Skeletal muscle tissue (tissue), 4 donors: ENCODE measurements around the gene PRORP. TPM values are rescaled to one million over a fixed set of nuclear protein-coding genes. Genes with fewer than 3 reads are reported as not detected.
A peak's percentile ranks its signal among the peaks of the same experiment; 100 is the strongest.

Experiments
- H3K27ac ChIP-seq: one replicate; pipeline ENCODE4 v1.7.0; 2013; ENCODE audit warnings: mild to moderate bottlenecking, low read depth, low read length, inconsistent platforms
- H3K27me3 ChIP-seq, 3 donors: one replicate each; pipeline ENCODE4 v1.7.0; 2013; ENCODE audit warnings: low read length in 3 of 3; ENCODE audit not compliant: control insufficient read depth in 3 of 3, insufficient read depth in 3 of 3
- H3K36me3 ChIP-seq, 3 donors: one replicate each; pipeline ENCODE4 v1.7.0; 2013; ENCODE audit warnings: low read length in 3 of 3; ENCODE audit not compliant: control insufficient read depth in 3 of 3, insufficient read depth in 3 of 3
- H3K4me1 ChIP-seq, 3 donors: one replicate each; pipeline ENCODE4 v1.7.0; 2013; ENCODE audit warnings: low read length in 3 of 3, mild to moderate bottlenecking in 3 of 3; ENCODE audit not compliant: control insufficient read depth in 3 of 3, insufficient read depth in 3 of 3
- H3K4me3 ChIP-seq, 3 donors: one replicate each; pipeline ENCODE4 v1.7.0; 2013; ENCODE audit warnings: low read length in 3 of 3
- H3K9ac ChIP-seq, 3 donors: one replicate each; pipeline ENCODE4 v1.7.0; 2013; ENCODE audit warnings: low read length in 3 of 3, mild to moderate bottlenecking in 3 of 3, moderate library complexity in 2 of 3, low read depth in 1 of 3
- H3K9me3 ChIP-seq, 3 donors: one replicate each; pipeline ENCODE4 v1.7.0; 2013; ENCODE audit warnings: low read length in 3 of 3; ENCODE audit not compliant: control insufficient read depth in 3 of 3
- total RNA-seq: library from RNA; depleted of rRNA; stranded (reverse); fragments of >200 nt; gene quantifications from one replicate; pipeline ENCODE4 v1.2.3, GENCODE V29; 2014
- donor health status: Osteomylitis.

PRORP gene
- total RNA-seq, 1 donor from 2014 or later: 17.2 TPM

- H3K4me1 ChIP-seq: no peaks in the 10 kb centered on the region
- no peak overlapping the region for H3K4me3 ChIP-seq
- H3K9me3 ChIP-seq: no peaks in the 10 kb centered on the region
- H3K9ac ChIP-seq: no peak overlapping the region
- H3K36me3 ChIP-seq: peaks cover 16 to 48% (median 42%) of the 10 kb centered on the region in 3 donors
- H3K27ac ChIP-seq: no peak overlapping the region
- no peaks in the 10 kb centered on the region for H3K27me3 ChIP-seq
Measured at GRCh38 chr14:35113308-35113950, 8.9 kb upstream of the PRORP start.

- H3K36me3 ChIP-seq: peaks cover 16 to 48% (median 42%) of the 10 kb centered on the region in 3 donors
- H3K4me3 ChIP-seq: no peak overlapping the region
- no peak overlapping the region for H3K27ac ChIP-seq
- H3K27me3 ChIP-seq: no peaks in the 10 kb centered on the region
- H3K4me1 ChIP-seq: no peaks in the 10 kb centered on the region
- no peaks in the 10 kb centered on the region for H3K9me3 ChIP-seq
- H3K9ac ChIP-seq: no peak overlapping the region
Measured at GRCh38 chr14:35114036-35114435, 8.3 kb upstream of the PRORP start.

DNA sequence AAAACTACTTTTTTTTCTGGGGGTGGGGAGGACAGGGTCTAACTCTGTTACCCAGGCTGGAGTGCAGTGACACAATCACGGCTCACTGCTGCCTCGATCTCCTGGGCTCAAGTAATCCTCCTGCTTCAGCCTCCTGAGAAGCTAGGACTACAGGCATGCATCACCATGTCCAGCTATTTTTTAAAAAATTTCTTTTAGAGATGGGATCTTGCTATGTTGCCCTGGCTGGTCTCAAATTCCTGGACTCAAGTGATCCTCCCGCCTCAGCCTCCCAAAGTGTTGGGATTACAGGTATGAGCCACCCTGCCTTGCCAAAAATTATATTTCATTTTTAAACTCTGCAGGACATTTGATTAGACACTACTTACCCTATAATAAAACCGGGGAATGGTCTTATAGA lies 6.1 kb upstream of the PRORP start:
- no peak overlapping the region for H3K27ac ChIP-seq
- H3K9me3 ChIP-seq: no peaks in the 10 kb centered on the region
- no peak overlapping the region for H3K9ac ChIP-seq
- H3K4me1 ChIP-seq: peaks cover 3 to 6% (median 4%) of the 10 kb centered on the region in 3 donors
- no peak overlapping the region for H3K4me3 ChIP-seq
- H3K27me3 ChIP-seq: no peaks in the 10 kb centered on the region
- H3K36me3 ChIP-seq: peaks cover 11 to 31% (median 26%) of the 10 kb centered on the region in 3 donors

GRCh38 chr14:35117112-35117511 lies 5.2 kb upstream of the PRORP start:
- Histone ChIP-seq H3K27ac (no peak overlapping the region), H3K4me1 (peaks cover 3 to 6% (median 4%) of the 10 kb centered on the region in 3 donors), H3K36me3 (peaks cover 11 to 25% (median 17%) of the 10 kb centered on the region in 3 donors), H3K4me3 (no peak overlapping the region), H3K9me3 (no peaks in the 10 kb centered on the region), H3K9ac (no peak overlapping the region), H3K27me3 (no peaks in the 10 kb centered on the region)

DNA sequence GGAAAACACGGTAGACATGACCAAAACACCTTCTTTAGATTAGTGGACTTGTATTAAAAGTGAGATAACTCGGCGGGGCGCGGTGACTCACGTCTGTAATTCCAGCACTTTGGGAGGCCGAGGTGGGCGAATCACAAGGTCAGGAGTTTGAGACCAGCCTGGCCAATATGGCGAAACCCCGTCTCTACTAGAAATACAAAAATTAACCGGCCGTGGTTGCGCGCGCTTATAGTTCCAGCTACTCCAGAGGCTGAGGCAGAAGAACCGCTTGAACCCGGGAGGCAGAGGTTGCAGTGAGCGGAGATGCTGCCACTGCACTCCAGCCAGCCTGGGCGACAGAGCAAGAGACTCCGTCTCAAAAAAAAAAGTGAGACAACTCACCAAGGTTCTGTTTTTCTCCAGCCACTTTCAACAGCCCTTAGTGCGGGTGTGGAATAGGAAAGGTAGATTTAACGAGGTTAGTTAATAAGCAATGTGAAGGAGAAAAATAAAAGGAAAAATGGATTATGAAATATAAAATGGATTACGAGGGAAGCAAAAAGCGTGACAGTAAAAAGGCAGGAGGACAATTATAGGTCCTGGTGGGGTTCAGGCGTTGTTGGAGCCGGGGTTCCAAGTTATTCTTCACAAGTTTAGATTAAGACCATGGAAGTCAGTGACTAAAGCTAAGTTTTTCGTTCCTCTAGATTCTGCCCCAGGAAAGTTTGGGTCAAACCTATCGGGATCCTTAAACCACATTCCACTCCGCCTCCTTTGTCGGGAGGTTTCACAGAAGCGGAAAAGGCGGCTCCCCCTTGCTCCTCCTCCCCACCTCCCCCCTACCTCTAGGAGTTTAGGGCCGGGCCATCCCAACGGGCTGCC lies 1.1 kb upstream of the PRORP start:
- Histone ChIP-seq H3K4me3 (peak overlapping the region; percentile 92 to 97 (median 97)), H3K27ac (peak overlapping the region; percentile 96), H3K9ac (peak overlapping the region; percentile 91 to 98 (median 98)), H3K4me1 (peaks cover 14 to 21% (median 15%) of the 10 kb centered on the region in 3 donors), H3K36me3 (peaks cover 0 to 5% (median 2%) of the 10 kb centered on the region in 3 donors), H3K27me3 (no peaks in the 10 kb centered on the region), H3K9me3 (no peaks in the 10 kb centered on the region)

- peaks cover 14 to 21% (median 15%) of the 10 kb centered on the region in 3 donors for H3K4me1 ChIP-seq
- H3K27ac ChIP-seq: peak overlapping the region; percentile 96
- peaks cover 2 to 5% (median 2%) of the 10 kb centered on the region in 3 donors for H3K36me3 ChIP-seq
- H3K9ac ChIP-seq: peak overlapping the region; percentile 91 to 98 (median 98)
- H3K27me3 ChIP-seq: no peaks in the 10 kb centered on the region
- peak overlapping the region; percentile 92 to 97 (median 97) for H3K4me3 ChIP-seq
- no peaks in the 10 kb centered on the region for H3K9me3 ChIP-seq
Measured at GRCh38 chr14:35122696-35123387, 490 bp downstream of the PRORP start.

GRCh38 chr14:35123388-35123703 lies 994 bp downstream of the PRORP start:
- H3K4me3 ChIP-seq: peak overlapping the region; percentile 92 to 97 (median 97)

DNA sequence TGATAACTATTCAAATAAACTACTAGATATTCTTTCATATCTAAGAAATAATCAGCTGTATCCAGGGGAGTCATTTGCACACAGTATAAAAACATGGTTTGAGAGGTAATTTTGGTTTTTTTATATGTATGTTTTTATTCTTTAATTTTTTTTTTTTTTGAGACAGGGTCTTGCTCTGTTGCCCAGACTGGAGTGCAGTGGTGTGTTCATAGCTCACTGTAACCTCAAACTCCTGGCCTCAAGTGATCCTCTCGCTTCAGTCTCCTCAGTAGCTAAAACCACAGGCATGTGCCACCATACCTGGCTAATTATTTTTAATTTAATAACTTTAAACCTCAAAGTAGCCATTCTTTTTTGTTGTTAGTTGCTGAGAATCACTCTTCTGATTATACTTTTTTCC lies 1.8 kb downstream of the PRORP start:
- Histone ChIP-seq H3K27me3 (no peaks in the 10 kb centered on the region), H3K36me3 (peaks cover 2 to 5% (median 3%) of the 10 kb centered on the region in 3 donors), H3K9ac (no peak overlapping the region), H3K4me3 (no peak overlapping the region), H3K27ac (no peak overlapping the region), H3K4me1 (peaks cover 14 to 21% (median 15%) of the 10 kb centered on the region in 3 donors), H3K9me3 (no peaks in the 10 kb centered on the region)

More at GRCh38 chr14:35123388-35123703, 994 bp downstream of the PRORP start:
- peaks cover 2 to 5% (median 3%) of the 10 kb centered on the region in 3 donors for H3K36me3 ChIP-seq
- H3K9ac ChIP-seq: peak overlapping the region; percentile 91 to 98 (median 98)
- H3K9me3 ChIP-seq: no peaks in the 10 kb centered on the region
- H3K27ac ChIP-seq: peak overlapping the region; percentile 96
- H3K27me3 ChIP-seq: no peaks in the 10 kb centered on the region
- H3K4me1 ChIP-seq: peaks cover 14 to 21% (median 15%) of the 10 kb centered on the region in 3 donors

GRCh38 chr14:35133542-35134328 lies 11.4 kb downstream of the PRORP start:
- H3K4me1 ChIP-seq: no peaks in the 10 kb centered on the region
- H3K27me3 ChIP-seq: no peaks in the 10 kb centered on the region
- H3K9me3 ChIP-seq: no peaks in the 10 kb centered on the region
- no peak overlapping the region for H3K9ac ChIP-seq
- peaks cover 0 to 6% (median 3%) of the 10 kb centered on the region in 3 donors for H3K36me3 ChIP-seq
- no peak overlapping the region for H3K27ac ChIP-seq
- H3K4me3 ChIP-seq: no peak overlapping the region
